GM21576 (cell line): ENCODE results near the gene KCNJ11.
"Not testable (repeated sequence)": the region's sequence is repeated elsewhere in the genome, so short reads cannot be mapped to it uniquely, and the experiment has no call there.

ENCODE experiments used
- ATAC-seq: cut with Tn5 transposase; IDR thresholded peaks from one replicate; pipeline ENCODE4 v1.9.1; 2021; ENCODE audit warnings: mild to moderate bottlenecking, moderate library complexity; ENCODE audit not compliant: unreplicated experiment

KCNJ11 gene

GRCh38 chr11:17388609-17389210 is at the start of gene KCNJ11:
KCNJ11 (minus strand) TSS chr11:17388659; CDS start chr11:17388091, 568 bp downstream.
- ATAC-seq: peak; percentile 34

- ATAC-seq: no peak
Observed at GRCh38 chr11:17437366-17437765, 48.9 kb upstream of the KCNJ11 start.

GRCh38 chr11:17434108-17434507 is 45.6 kb upstream of the KCNJ11 start:
- no peak for ATAC-seq

GRCh38 chr11:17432002-17432401 is 43.5 kb upstream of the KCNJ11 start:
- no peak for ATAC-seq

GRCh38 chr11:17431139-17431538 is 42.7 kb upstream of the KCNJ11 start:
- ATAC-seq: no peak

- no peak for ATAC-seq
Observed at GRCh38 chr11:17430616-17431015, 42.2 kb upstream of the KCNJ11 start.

GRCh38 chr11:17428925-17429324 is 40.5 kb upstream of the KCNJ11 start:
- no peak for ATAC-seq

- no peak for ATAC-seq
Observed at GRCh38 chr11:17428261-17428660, 39.8 kb upstream of the KCNJ11 start.

- ATAC-seq: not testable (repeated sequence)
Observed at GRCh38 chr11:17426233-17426632, 37.8 kb upstream of the KCNJ11 start.

GRCh38 chr11:17423533-17424310 is 35.3 kb upstream of the KCNJ11 start:
- no peak for ATAC-seq

GRCh38 chr11:17421781-17422180 is 33.3 kb upstream of the KCNJ11 start:
- no peak for ATAC-seq

- no peak for ATAC-seq
Observed at GRCh38 chr11:17418444-17419081, 30.1 kb upstream of the KCNJ11 start.

GRCh38 chr11:17416492-17416891 is 28.0 kb upstream of the KCNJ11 start:
- no peak for ATAC-seq

- ATAC-seq: no peak
Observed at GRCh38 chr11:17415523-17416104, 27.2 kb upstream of the KCNJ11 start.

- ATAC-seq: no peak
Observed at GRCh38 chr11:17414992-17415391, 26.5 kb upstream of the KCNJ11 start.

- ATAC-seq: no peak
Observed at GRCh38 chr11:17414317-17414737, 25.9 kb upstream of the KCNJ11 start.

- no peak for ATAC-seq
Observed at GRCh38 chr11:17413414-17414316, 25.2 kb upstream of the KCNJ11 start.

- no peak for ATAC-seq
Observed at GRCh38 chr11:17412488-17413180, 24.2 kb upstream of the KCNJ11 start.

GRCh38 chr11:17411418-17411817 is 23.0 kb upstream of the KCNJ11 start:
- no peak for ATAC-seq
